MV-4-11 (cell line): Measurements from ENCODE around the gene TENT5C.

Experiments
- DNase-seq: peaks from one replicate; lab custom pipeline; 2025; lab: John Stamatoyannopoulos, UW

TENT5C gene

GRCh38 chr1:117573386-117574023 is 32.3 kb upstream of the TENT5C start:
- DNase-seq: peak; percentile 23

GRCh38 chr1:117574161-117574835 is 31.6 kb upstream of the TENT5C start:
- no peak for DNase-seq

GRCh38 chr1:117575586-117576225 is 30.1 kb upstream of the TENT5C start:
- no peak for DNase-seq

GRCh38 chr1:117576236-117576635 is 29.6 kb upstream of the TENT5C start:
- no peak for DNase-seq

GRCh38 chr1:117577191-117577885 is 28.5 kb upstream of the TENT5C start:
- no peak for DNase-seq

- no peak for DNase-seq
These were observed 27.4 kb upstream of the TENT5C start for GRCh38 chr1:117578466-117578865.

- DNase-seq: no peak
These were observed 26.5 kb upstream of the TENT5C start for GRCh38 chr1:117579221-117579906.

GRCh38 chr1:117580436-117580835 is 25.4 kb upstream of the TENT5C start:
- no peak for DNase-seq

- no peak for DNase-seq
These were observed 25.0 kb upstream of the TENT5C start for GRCh38 chr1:117580882-117581281.

- no peak for DNase-seq
These were observed 24.4 kb upstream of the TENT5C start for GRCh38 chr1:117581391-117581943.

- no peak for DNase-seq
These were observed 23.4 kb upstream of the TENT5C start for GRCh38 chr1:117582451-117582850.

GRCh38 chr1:117583247-117583646 is 22.6 kb upstream of the TENT5C start:
- DNase-seq: no peak

GRCh38 chr1:117584181-117584580 is 21.7 kb upstream of the TENT5C start:
- no peak for DNase-seq

- DNase-seq: no peak
These were observed 20.8 kb upstream of the TENT5C start for GRCh38 chr1:117585086-117585485.

GRCh38 chr1:117586337-117586736 is 19.5 kb upstream of the TENT5C start:
- DNase-seq: no peak

GRCh38 chr1:117586747-117587498 is 18.9 kb upstream of the TENT5C start:
- no peak for DNase-seq

GRCh38 chr1:117587499-117588356 is 18.1 kb upstream of the TENT5C start:
- DNase-seq: no peak

GRCh38 chr1:117589544-117589943 is 16.3 kb upstream of the TENT5C start:
- DNase-seq: no peak

GRCh38 chr1:117590273-117590925 is 15.4 kb upstream of the TENT5C start:
- DNase-seq: no peak

- DNase-seq: no peak
These were observed 14.6 kb upstream of the TENT5C start for GRCh38 chr1:117591252-117591651.
